ENCODE measurements around the gene EXOC2. TPM values are rescaled to one million over a fixed set of nuclear protein-coding genes. Genes with fewer than 3 reads are reported as not detected.

Gene EXOC2
- total and polyA plus RNA-seq, 2 donors (not counting 1 experiment from before 2014, with no cell fraction given): 12.2 to 45.0 TPM

DNA sequence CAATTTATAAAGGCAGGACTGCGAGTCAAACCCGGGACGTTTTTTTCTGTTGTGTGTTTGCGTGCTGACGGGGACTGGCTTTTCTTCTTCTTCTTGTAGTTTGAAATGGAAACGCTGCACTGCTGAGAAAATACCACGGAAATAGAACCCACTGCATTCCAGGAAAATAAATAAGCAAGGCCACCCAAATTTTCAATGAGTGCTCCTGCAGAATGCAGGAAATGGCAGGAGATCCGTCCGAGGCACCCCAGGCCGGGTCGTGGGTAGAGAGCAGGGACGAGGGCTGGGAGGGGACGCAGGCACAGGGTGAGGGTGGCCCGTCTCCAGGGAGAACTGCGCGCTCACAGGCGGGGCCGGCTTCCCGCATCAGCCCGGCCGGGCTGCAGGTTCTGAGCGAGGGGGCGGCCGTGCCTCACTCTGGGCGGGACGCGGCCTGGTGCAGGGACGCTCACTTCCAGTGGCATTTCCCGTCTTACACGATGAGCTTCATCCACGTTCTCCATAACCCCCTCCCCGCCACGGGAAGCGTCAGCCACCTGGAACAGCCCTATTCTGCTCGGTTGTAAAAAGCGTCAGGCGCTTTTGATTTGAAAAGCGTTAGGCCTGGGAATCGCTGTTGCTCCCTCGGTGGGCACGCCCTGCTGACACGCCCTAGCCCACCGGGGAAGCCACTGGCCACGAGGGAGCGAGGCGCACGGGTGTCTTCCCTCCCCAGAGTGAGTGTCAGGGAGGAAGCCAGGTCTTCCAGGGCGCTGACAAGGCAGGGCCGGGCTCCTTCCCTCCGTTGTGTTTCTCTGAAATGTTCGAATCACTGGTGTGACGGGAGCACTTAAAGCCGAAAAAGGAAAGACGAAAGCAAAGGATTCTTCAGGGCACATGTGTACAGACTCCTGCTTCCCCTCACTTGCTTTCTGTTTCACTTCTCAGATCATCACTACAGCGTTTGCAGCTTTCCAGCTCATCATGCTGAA lies 17.9 kb upstream of the EXOC2 start:
- Histone ChIP-seq H3K9me3 (ENCODE audit: control extremely low read depth in 1 of 3, control insufficient read depth in 2 of 3, insufficient read depth in 1 of 3, low read length in 2 of 3) (no peaks in the 10 kb centered on the region), H4K20me1 (ENCODE audit: control insufficient read depth, insufficient read depth, low read length, poor library complexity, severe bottlenecking) (no peaks in the 10 kb centered on the region), H3K4me1 (ENCODE audit: control insufficient read depth in 2 of 2, insufficient read depth in 2 of 2, low read length in 2 of 2) (peaks cover 12 to 14% of the 10 kb centered on the region in 2 donors), H3K79me2 (ENCODE audit: control insufficient read depth, insufficient read depth, low read length) (no peaks in the 10 kb centered on the region), H3K4me3 (ENCODE audit: control extremely low read depth in 1 of 5, extremely low read depth in 1 of 5, insufficient read depth in 1 of 5, low read depth in 2 of 5, low read length in 4 of 5) (peak overlapping the region; percentile 46 to 95 (median 91)), H3K9ac (ENCODE audit: low read length) (peak overlapping the region; percentile 81), H2AFZ (ENCODE audit: insufficient read depth, low read depth, low read length, poor library complexity, severe bottlenecking) (peak overlapping the region; percentile 99), H3K4me2 (replicated peaks; ENCODE audit: low read depth, low read length, poor library complexity, severe bottlenecking) (peak overlapping the region; percentile 81), H3K36me3 (replicated peaks in 1 of 2; ENCODE audit: control extremely low read depth in 1 of 2, control insufficient read depth in 1 of 2, extremely low read depth in 1 of 2, insufficient read depth in 2 of 2, low read length in 1 of 2) (no peaks in the 10 kb centered on the region), H3K27ac (ENCODE audit: low read length in 2 of 2) (peak overlapping the region; percentile 87), H3K27me3 (replicated peaks in 1 of 4; ENCODE audit: control extremely low read depth in 1 of 4, control insufficient read depth in 3 of 4, insufficient read depth in 4 of 4, low read length in 3 of 4) (no peaks in the 10 kb centered on the region)
- Mint-ChIP-seq H3K4me1 (peaks cover 15% of the 10 kb centered on the region), H3K27me3 (peaks cover 5% of the 10 kb centered on the region), H3K9me3 (ENCODE audit: insufficient read depth) (no peaks in the 10 kb centered on the region), H3K4me3 (peak overlapping the region; percentile 99), H3K27ac (peak overlapping the region; percentile 98)
- ChIA-PET CTCF (interaction anchor here (0.7 to 4.4 kb wide), 8 partner anchors 9 to 685 kb away, joined by 3 to 18 read pairs (median 4); partner anchors contain the start of gene EXOC2), POLR2A (interaction anchor here (0.6 to 1.5 kb wide), 2 partner anchors 18 to 96 kb away, joined by 5 to 7 read pairs; partner anchors contain the start of gene EXOC2)
- ATAC-seq (ENCODE audit: low read depth) (peak; percentile 87), DNase-seq (peak; percentile 75)
- intact Hi-C loops (cut with micrococcal nuclease): loop anchor here (1.0 kb wide), 2 partner anchors 11 to 18 kb away; partner anchors contain the start of gene EXOC2
- TF ChIP-seq CTCF (IDR thresholded peaks at IDR 0.05): no peak
- TF ChIP-seq EZH2 (IDR thresholded peaks at IDR 0.05; ENCODE audit: borderline replicate concordance, insufficient read depth, low read depth, low read length, poor library complexity, severe bottlenecking): no peak
- WGBS (ENCODE audit: insufficient coverage): under 1% methylated on average over 52 of the region's 55 CpGs

All from B cell (primary cell).